CD14-positive monocyte (primary cell): ENCODE data around the gene TIAM2. TPM values are rescaled to one million over a fixed set of nuclear protein-coding genes. Genes with fewer than 3 reads are reported as not detected.

Experiments used
- DNase-seq, 3 donors: peaks; one replicate each; pipeline ENCODE4 v3.0.0-alpha.2; 2011 to 2022
- H2AFZ ChIP-seq: 2 replicates; pipeline ENCODE4 v1.6.0; 2012; ENCODE audit warnings: mild to moderate bottlenecking, low read depth, low read length, inconsistent platforms; ENCODE audit not compliant: insufficient read depth, poor library complexity, severe bottlenecking
- H3K27ac ChIP-seq, 2 donors: 1 replicate in 1 of 2; 2 replicates in 1 of 2; pipeline ENCODE4 v1.5.1; 2012 to 2013; ENCODE audit warnings: low read length in 2 of 2, control low read depth in 1 of 2, inconsistent platforms in 1 of 2, low read depth in 1 of 2, mild to moderate bottlenecking in 1 of 2
- H3K27me3 ChIP-seq, 2 donors: one replicate each; pipeline versions ENCODE4 v1.6.0 to v1.6.1; 2011 to 2013; ENCODE audit warnings: low read length in 2 of 2; ENCODE audit not compliant: control insufficient read depth in 2 of 2, insufficient read depth in 2 of 2
- H3K36me3 ChIP-seq, 2 donors: replicated peaks in 1 of 2; 1 replicate in 1 of 2; 2 replicates in 1 of 2; pipeline versions ENCODE4 v1.5.1 to v1.6.1; 2012 to 2013; ENCODE audit warnings: low read length in 2 of 2, control low read depth in 1 of 2, inconsistent platforms in 1 of 2, mild to moderate bottlenecking in 1 of 2; ENCODE audit not compliant: insufficient read depth in 2 of 2, control insufficient read depth in 1 of 2
- H3K4me1 ChIP-seq, 2 donors: 1 replicate in 1 of 2; 2 replicates in 1 of 2; pipeline versions ENCODE4 v1.5.1 to v1.6.1; 2012 to 2013; ENCODE audit warnings: low read length in 2 of 2, control low read depth in 1 of 2, inconsistent platforms in 1 of 2, mild to moderate bottlenecking in 1 of 2, moderate library complexity in 1 of 2; ENCODE audit not compliant: insufficient read depth in 2 of 2, control insufficient read depth in 1 of 2
- H3K4me2 ChIP-seq: replicated peaks from 2 replicates; pipeline ENCODE3; 2012; ENCODE audit warnings: low read length, moderate library complexity, mild to moderate bottlenecking; ENCODE audit not compliant: poor library complexity, severe bottlenecking; ENCODE audit errors: extremely low read depth
- H3K4me3 ChIP-seq, 3 experiments: fragments of 200-600 bp in 1 of 3; sonication (generic) in 1 of 3; replicated peaks in 1 of 3; 1 replicate in 2 of 3; 2 replicates in 1 of 3; pipeline ENCODE4 v1.5.1; 2011 to 2013; ENCODE audit warnings: low read length in 3 of 3, mild to moderate bottlenecking in 3 of 3, control low read depth in 2 of 3, low read depth in 2 of 3, inconsistent platforms in 1 of 3, moderate library complexity in 1 of 3
- H3K79me2 ChIP-seq: 2 replicates; pipeline ENCODE4 v1.6.0; 2012; ENCODE audit warnings: mild to moderate bottlenecking, control low read depth, inconsistent platforms, low read length, moderate library complexity; ENCODE audit not compliant: insufficient read depth
- H3K9ac ChIP-seq: 2 replicates; pipeline ENCODE4 v1.6.0; 2017; ENCODE audit warnings: low read length, mild to moderate bottlenecking; ENCODE audit not compliant: insufficient read depth, poor library complexity, severe bottlenecking
- H3K9me3 ChIP-seq, 2 donors: replicated peaks in 1 of 2; 1 replicate in 1 of 2; 2 replicates in 1 of 2; pipeline versions ENCODE4 v1.5.1 to v1.6.1; 2012 to 2013; ENCODE audit warnings: low read length in 2 of 2, control low read depth in 1 of 2; ENCODE audit not compliant: control insufficient read depth in 1 of 2, insufficient read depth in 1 of 2
- H4K20me1 ChIP-seq: 2 replicates; pipeline ENCODE4 v1.6.0; 2012; ENCODE audit warnings: mild to moderate bottlenecking, low read length, control low read depth, moderate library complexity; ENCODE audit not compliant: insufficient read depth
- H3K27ac Mint-ChIP-seq, 7 donors: one replicate each; pipeline ENCODE4 v1.8.0; 2020; ENCODE audit warnings: mild to moderate bottlenecking in 7 of 7, mixed read lengths in 7 of 7, moderate library complexity in 6 of 7, inconsistent platforms in 2 of 7
- H3K27me3 Mint-ChIP-seq, 3 donors: one replicate each; pipeline ENCODE4 v1.8.0; 2021 to 2022; ENCODE audit warnings: low read depth in 3 of 3, mild to moderate bottlenecking in 3 of 3, mixed read lengths in 3 of 3, moderate library complexity in 3 of 3, inconsistent platforms in 1 of 3
- H3K36me3 Mint-ChIP-seq, 2 donors: one replicate each; pipeline ENCODE4 v1.8.0; 2020; ENCODE audit warnings: mixed read lengths in 2 of 2, inconsistent platforms in 1 of 2, mild to moderate bottlenecking in 1 of 2
- H3K4me1 Mint-ChIP-seq: one replicate; pipeline ENCODE4 v1.8.0; 2020; ENCODE audit warnings: mild to moderate bottlenecking, mixed read lengths
- H3K4me3 Mint-ChIP-seq, 2 donors: one replicate each; pipeline ENCODE4 v1.8.0; 2020; ENCODE audit warnings: mild to moderate bottlenecking in 2 of 2, mixed read lengths in 2 of 2, moderate library complexity in 1 of 2
- H3K9me3 Mint-ChIP-seq, 7 donors: one replicate each; pipeline ENCODE4 v1.8.0; 2020 to 2022; ENCODE audit warnings: mixed read lengths in 7 of 7, mild to moderate bottlenecking in 6 of 7, moderate library complexity in 6 of 7, inconsistent platforms in 2 of 7
- CTCF ChIP-seq: fragments of 200-600 bp; IDR thresholded peaks from one replicate; pipeline ENCODE4 v1.8.0; 2022; ENCODE audit warnings: antibody characterized with exemption, mild to moderate bottlenecking
- WGBS: methylation state at CpG from one replicate; pipeline ENCODE4 v1.1.5; 2013; ENCODE audit warnings: missing lambda C conversion rate; ENCODE audit not compliant: insufficient coverage; 5-methylcytosine and 5-hydroxymethylcytosine counted together
- intact Hi-C, 2 donors: fragments of 100-400 bp; cut with micrococcal nuclease; formaldehyde crosslinking; loops; one replicate each; pipeline versions ENCODE4 v1.15.0 to v1.15.1; 2023
- polyA plus RNA-seq, 3 donors: library from polyadenylated mRNA; depleted of rRNA in 1 of 3; unstranded in 2 of 3; stranded (reverse) in 1 of 3; fragments of 300-500 nt in 2 of 3; fragments of >200 nt in 1 of 3; fragmentation: Illumina TruSeq in 2 of 3; gene quantifications; 1 replicate in 2 of 3; 2 replicates in 1 of 3; pipeline ENCODE4 v1.2.3, GENCODE V29; 2012 to 2021

TIAM2 gene
- polyA plus RNA-seq, 3 donors: 0.25 to 4.2 (median 0.67) TPM

DNA sequence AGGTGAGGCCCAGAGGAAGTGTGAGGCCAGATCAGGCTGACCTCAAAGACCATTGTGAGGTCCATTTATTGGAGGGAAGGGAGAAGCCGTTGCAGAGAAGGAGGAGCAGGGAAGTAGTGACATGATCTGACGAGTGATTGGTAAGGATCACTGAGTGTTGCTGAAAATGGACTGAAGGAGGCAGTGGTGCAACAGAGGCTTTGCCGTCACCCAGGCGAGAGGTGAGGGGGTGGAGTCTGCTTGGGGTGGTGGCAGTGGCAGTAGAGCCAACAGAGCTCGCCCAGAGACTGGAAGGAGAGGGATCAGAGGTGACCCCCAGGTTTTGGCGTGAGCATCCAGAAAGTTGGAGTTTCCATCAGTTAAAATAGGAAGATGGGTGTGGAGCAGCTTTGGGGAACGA is 200.8 kb downstream of the TIAM2 start:
- Histone ChIP-seq H2AFZ (no peak overlapping the region), H3K36me3 (no peaks in the 10 kb centered on the region), H4K20me1 (no peaks in the 10 kb centered on the region), H3K4me3 (no peak overlapping the region), H3K4me2 (no peak overlapping the region), H3K4me1 (no peaks in the 10 kb centered on the region), H3K9me3 (no peaks in the 10 kb centered on the region), H3K27ac (no peak overlapping the region), H3K9ac (no peak overlapping the region), H3K27me3 (no peaks in the 10 kb centered on the region), H3K79me2 (no peaks in the 10 kb centered on the region)
- Mint-ChIP-seq H3K36me3 (no peaks in the 10 kb centered on the region), H3K4me1 (peaks cover 3% of the 10 kb centered on the region), H3K4me3 (no peak overlapping the region), H3K27ac (no peak overlapping the region), H3K9me3 (peaks cover 0 to 15% (median 2%) of the 10 kb centered on the region in 7 donors), H3K27me3 (peaks cover 1 to 3% (median 2%) of the 10 kb centered on the region in 3 donors)
- no peak for TF ChIP-seq CTCF
- no peak for DNase-seq
- 91% methylated on average over 5 of the region's 7 CpGs for WGBS
- intact Hi-C loops: no loop called here

- peaks cover 3% of the 10 kb centered on the region for H3K4me1 Mint-ChIP-seq
- H3K4me3 ChIP-seq: no peak overlapping the region
- no peaks in the 10 kb centered on the region for H3K79me2 ChIP-seq
- H3K9me3 Mint-ChIP-seq: peaks cover 0 to 15% (median 2%) of the 10 kb centered on the region in 7 donors
- H3K27me3 Mint-ChIP-seq: peaks cover 0 to 1% (median under 1%) of the 10 kb centered on the region in 3 donors
- H3K4me1 ChIP-seq: no peaks in the 10 kb centered on the region
- intact Hi-C loops: no loop called here
- TF ChIP-seq CTCF: no peak
- DNase-seq: no peak
- H3K27ac Mint-ChIP-seq: no peak overlapping the region
- no peaks in the 10 kb centered on the region for H3K9me3 ChIP-seq
- H4K20me1 ChIP-seq: no peaks in the 10 kb centered on the region
- no peaks in the 10 kb centered on the region for H3K36me3 ChIP-seq
- no CpG with 5 or more reads among the region's 2 CpGs for WGBS
- no peak overlapping the region for H3K27ac ChIP-seq
- no peak overlapping the region for H3K9ac ChIP-seq
- H3K36me3 Mint-ChIP-seq: no peaks in the 10 kb centered on the region
- H2AFZ ChIP-seq: no peak overlapping the region
- H3K4me3 Mint-ChIP-seq: no peak overlapping the region
- H3K27me3 ChIP-seq: no peaks in the 10 kb centered on the region
- H3K4me2 ChIP-seq: no peak overlapping the region
Observed at GRCh38 chr6:155196911-155197310, 201.8 kb downstream of the TIAM2 start.
